GM20000 (cell line): ENCODE measurements around the gene FAHD1.
A peak's percentile ranks its signal among the peaks of the same experiment; 100 is the strongest.

ENCODE experiments used
- DNase-seq: peaks from one replicate; pipeline ENCODE4 v3.0.0; 2012; ENCODE audit warnings: low spot score
- TF ChIP-seq, protein P1 (sequence below): IDR thresholded peaks from 2 replicates; pipeline ENCODE4 v1.5.1; 2012; ENCODE audit warnings: mild to moderate bottlenecking, control low read depth; ENCODE audit errors: extremely low read depth, missing control alignments

FAHD1 gene

DNA sequence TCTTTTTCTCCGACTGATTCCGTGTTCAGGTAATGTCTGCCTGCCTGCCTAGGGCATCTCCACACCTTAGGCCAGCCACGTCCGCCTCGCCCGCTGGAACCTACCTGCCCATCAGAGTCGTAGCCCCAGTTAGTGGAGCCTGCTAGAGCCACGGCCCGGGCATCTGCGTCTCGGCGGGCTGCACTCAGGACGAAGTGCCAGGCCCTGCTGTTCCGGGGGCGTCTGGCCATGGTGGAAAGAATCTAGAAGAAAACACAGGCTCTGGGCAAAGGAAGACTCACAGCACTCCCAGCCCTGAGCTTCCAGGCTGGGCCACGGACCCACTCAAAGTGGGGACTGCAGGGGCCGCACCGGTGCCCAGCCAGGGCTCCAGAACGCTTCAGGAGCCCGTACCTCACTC is 45.8 kb upstream of the FAHD1 start:
- TF ChIP-seq, protein P1, sequence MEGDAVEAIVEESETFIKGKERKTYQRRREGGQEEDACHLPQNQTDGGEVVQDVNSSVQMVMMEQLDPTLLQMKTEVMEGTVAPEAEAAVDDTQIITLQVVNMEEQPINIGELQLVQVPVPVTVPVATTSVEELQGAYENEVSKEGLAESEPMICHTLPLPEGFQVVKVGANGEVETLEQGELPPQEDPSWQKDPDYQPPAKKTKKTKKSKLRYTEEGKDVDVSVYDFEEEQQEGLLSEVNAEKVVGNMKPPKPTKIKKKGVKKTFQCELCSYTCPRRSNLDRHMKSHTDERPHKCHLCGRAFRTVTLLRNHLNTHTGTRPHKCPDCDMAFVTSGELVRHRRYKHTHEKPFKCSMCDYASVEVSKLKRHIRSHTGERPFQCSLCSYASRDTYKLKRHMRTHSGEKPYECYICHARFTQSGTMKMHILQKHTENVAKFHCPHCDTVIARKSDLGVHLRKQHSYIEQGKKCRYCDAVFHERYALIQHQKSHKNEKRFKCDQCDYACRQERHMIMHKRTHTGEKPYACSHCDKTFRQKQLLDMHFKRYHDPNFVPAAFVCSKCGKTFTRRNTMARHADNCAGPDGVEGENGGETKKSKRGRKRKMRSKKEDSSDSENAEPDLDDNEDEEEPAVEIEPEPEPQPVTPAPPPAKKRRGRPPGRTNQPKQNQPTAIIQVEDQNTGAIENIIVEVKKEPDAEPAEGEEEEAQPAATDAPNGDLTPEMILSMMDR: no peak
- DNase-seq: no peak

DNA sequence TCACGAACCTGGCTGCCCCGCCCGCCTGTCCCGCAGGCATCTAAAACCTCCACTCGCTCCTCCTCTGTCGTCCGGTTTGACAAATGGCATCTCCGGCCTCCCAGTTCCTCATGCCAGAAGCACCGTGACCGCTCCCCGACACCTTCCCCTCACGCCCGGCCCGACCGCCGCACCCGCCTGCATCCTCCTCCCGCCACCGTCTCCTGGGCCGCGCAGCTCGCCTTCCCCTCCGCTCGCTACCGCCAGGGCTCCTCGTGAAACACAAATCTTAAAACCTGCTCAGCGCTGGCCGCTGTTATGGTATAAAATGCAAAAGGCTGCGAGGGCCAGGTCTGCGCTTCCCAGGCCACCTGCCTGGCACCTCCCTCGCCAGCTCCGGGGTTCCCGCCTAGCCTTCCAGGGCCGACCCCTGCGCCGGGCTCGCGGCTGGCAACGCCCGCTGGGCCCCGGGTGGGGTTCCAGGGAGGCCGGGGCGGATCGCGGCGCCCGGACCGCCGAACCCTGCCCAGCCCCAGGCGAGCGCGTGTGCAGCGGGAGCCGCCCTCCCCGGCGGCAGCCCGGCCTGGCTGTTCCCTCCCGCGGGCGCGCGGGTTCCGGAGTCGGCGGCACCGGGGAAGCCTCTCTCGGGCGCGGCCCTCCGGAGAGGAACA is 45.1 kb upstream of the FAHD1 start:
- peak; percentile 67 for DNase-seq
- TF ChIP-seq, protein P1: no peak

DNA sequence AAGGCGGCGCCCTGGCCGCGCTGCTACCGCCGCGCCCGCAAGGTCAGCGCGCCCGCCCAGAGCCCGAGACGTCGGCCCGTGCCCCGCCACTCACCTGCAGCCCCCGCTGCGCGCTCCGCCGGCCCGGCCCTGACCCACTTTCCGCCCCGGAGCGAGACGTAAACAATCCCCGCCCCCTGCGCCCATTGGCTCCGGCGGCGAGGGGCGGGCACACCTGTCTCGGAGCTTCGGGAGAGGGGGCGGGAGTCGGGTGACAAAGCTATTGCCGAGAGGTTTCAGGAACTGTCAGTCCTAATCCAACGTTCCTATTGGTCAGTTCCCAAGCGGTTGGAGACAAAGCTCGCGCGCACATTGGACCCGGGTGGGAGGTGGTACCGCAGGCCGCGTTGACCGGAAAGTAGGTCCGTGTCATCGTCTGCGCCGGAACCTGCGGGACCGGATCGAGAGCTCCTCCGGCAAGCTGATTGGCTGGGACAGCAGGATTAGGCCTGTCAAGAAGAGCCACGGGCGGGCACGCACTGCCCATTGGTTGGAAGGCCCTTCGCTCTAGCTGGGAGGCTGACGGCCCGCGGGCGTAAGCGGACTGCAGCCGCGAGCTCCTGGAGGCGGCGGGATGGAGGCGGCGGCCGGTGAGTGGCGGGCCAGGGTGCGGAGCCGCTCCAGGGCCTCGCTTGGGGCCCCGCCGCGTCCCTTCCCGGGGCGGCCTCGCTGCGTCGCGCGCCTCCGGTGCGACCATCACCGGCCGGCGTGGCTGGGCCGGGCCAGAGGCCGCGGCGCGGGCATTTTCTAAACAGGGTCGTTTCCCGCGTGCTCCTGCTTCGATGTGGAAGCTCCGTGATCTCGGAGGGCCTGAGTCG is 44.4 kb upstream of the FAHD1 start, which contains the start of the genes NUBP2 and SPSB3:
Gene NUBP2 (plus strand): TSS at position 553 of the 857 bp plus-strand sequence. CDS start 61 bp downstream, at position 614.
Gene SPSB3 (minus strand): TSS at position 164 of the 857 bp plus-strand sequence. CDS start 1,088 bp downstream, outside the sequence.
- TF ChIP-seq, protein P1: no peak
- peak; percentile 99 for DNase-seq

DNA sequence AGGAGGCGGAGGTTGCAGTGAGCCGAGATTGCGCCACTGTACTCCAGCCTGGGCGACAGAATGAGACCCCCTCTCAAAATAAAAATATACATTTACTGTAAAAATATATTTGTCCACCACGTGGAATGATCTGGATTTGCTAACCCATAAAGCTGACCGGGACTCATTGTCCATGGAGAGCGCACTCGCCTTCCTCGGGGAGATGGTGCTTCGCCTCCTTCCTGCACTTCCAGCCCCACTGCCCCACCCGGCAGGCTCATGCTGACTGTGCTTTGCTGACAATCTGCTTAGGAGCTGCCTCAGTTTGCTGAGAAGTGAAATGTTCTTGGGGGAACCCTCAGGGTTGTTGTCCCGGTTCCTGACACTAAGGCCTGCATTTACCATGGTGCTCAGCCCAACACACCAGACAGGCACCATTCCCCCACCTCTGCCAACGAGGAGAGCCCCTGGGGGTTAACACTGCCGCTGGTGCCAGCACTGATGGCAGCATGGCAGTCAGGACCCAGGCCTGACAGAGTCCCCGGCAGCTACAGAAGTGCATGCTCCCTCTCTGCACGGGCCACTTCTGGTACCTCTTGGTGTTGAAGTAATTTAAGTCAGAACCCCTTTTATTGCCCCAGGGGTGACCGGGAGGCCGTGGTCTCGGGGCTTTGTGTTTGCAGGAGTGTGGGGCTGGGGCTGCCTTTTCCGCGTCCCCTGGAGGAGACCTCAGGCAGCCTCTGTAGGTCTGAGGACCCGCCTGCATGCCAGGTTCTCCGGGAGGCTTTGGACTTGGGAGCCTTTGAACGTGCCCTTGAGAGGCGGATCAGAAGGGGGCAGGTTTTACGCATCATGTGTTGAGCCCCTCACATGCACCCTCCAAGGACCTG is 41.8 kb upstream of the FAHD1 start:
- TF ChIP-seq, protein P1: no peak
- DNase-seq: no peak

DNA sequence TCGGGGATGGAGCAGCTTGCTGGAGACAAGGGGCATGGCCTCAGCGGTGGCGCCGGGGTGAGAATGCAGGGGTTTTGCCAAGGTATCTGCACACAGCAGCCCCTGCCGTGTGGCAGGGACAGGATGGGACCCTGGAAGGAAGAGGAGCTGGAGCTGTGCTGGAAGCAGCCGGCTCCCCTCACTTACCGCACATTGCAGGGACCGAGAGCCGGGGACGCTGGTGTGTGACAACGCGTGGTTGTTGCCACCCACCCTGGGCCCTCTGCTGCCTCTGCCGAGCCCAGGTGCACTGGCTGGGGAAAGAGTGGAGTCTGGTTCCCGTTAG is 41.2 kb upstream of the FAHD1 start:
- TF ChIP-seq, protein P1: no peak
- no peak for DNase-seq

DNA sequence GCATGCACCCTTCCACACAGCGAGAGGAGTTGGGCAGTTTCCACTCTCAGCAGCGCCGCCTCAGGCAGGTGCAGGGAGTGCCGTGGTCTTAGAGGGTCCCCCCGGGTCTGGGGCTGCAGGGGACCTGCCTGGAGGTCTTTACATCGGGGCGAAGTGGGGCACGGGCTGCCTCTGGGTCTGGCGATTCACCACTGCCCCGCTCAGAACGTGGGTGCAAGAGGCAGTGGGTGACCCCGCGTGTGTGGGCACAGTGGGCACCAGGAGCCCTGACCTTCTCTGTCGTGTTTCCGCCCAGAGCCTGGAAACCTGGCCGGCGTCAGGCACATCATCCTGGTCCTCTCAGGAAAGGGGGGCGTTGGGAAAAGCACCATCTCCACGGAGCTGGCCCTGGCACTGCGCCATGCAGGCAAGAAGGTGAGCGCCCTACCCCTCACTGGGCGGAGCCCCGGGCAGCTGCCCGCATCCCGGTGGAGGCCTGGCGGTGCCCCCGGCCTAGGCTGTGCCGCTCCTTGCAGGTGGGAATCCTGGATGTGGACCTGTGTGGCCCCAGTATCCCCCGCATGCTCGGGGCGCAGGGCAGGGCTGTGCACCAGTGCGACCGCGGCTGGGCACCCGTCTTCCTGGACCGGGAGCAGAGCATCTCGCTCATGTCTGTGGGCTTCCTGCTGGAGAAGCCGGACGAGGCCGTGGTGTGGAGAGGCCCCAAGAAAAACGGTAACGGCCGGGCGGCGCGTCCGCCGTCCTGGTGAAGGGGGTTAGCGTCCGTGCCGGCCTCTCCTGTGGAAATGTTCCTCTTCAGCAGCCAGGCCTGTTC is 40.6 kb upstream of the FAHD1 start:
- no peak for DNase-seq
- TF ChIP-seq, protein P1: no peak
